Activated CD4-positive, alpha-beta T cell treated with anti-CD3 and anti-CD28 coated beads, Interleukin-2, amount 50 U/mL, for 24 hours (primary cell): Measurements from ENCODE around the gene PC.

ENCODE experiments used
- DNase-seq, 2 donors: peaks; one replicate each; pipeline ENCODE4 v3.0.0-alpha.2; 2020; ENCODE audit warnings: low read depth in 1 of 2, low spot score in 1 of 2

The PC gene

GRCh38 chr11:66956689-66957290 is 1.4 kb downstream of the PC start:
- DNase-seq: no peak

GRCh38 chr11:66953081-66953833 is 4.9 kb downstream of the PC start:
- no peak for DNase-seq

GRCh38 chr11:66951927-66952337 is 6.3 kb downstream of the PC start:
- no peak for DNase-seq

- no peak for DNase-seq
Measured at GRCh38 chr11:66951135-66951534, 7.0 kb downstream of the PC start.

GRCh38 chr11:66950112-66950535 is 8.1 kb downstream of the PC start:
- peak in 1 of 2 donors; percentile 20 for DNase-seq

GRCh38 chr11:66938582-66939135 is 19.5 kb downstream of the PC start:
- no peak for DNase-seq

- DNase-seq: no peak
Measured at GRCh38 chr11:66937193-66937733, 20.9 kb downstream of the PC start.

- no peak for DNase-seq
Measured at GRCh38 chr11:66936311-66936711, 21.9 kb downstream of the PC start.

- DNase-seq: no peak
Measured at GRCh38 chr11:66934950-66935779, 23.0 kb downstream of the PC start.

- DNase-seq: no peak
Measured at GRCh38 chr11:66933531-66933930, 24.7 kb downstream of the PC start.

GRCh38 chr11:66932543-66932942 is 25.6 kb downstream of the PC start:
- DNase-seq: no peak

GRCh38 chr11:66929753-66930152 is 28.4 kb downstream of the PC start:
- DNase-seq: no peak

GRCh38 chr11:66924272-66924671 is 33.9 kb downstream of the PC start:
- DNase-seq: no peak

- no peak for DNase-seq
Measured at GRCh38 chr11:66922551-66922950, 35.6 kb downstream of the PC start.

GRCh38 chr11:66920978-66921784 is 37.0 kb downstream of the PC start:
- DNase-seq: no peak

- no peak for DNase-seq
Measured at GRCh38 chr11:66919923-66920322, 38.3 kb downstream of the PC start.

GRCh38 chr11:66918741-66919140 is 39.4 kb downstream of the PC start:
- DNase-seq: no peak

- no peak for DNase-seq
Measured at GRCh38 chr11:66915866-66916265, 42.3 kb downstream of the PC start.

- DNase-seq: no peak
Measured at GRCh38 chr11:66915046-66915832, 42.9 kb downstream of the PC start.

- DNase-seq: no peak
Measured at GRCh38 chr11:66914505-66914904, 43.7 kb downstream of the PC start.
